OCI-M1 (cell line): ENCODE data around the gene ADAM15.
A peak's percentile ranks its signal among the peaks of the same experiment; 100 is the strongest.

Experiments used
- DNase-seq: peaks from one replicate; lab custom pipeline; 2025; lab: John Stamatoyannopoulos, UW

The ADAM15 gene

GRCh38 chr1:155086856-155087535, 35.9 kb downstream of the ADAM15 start:
- no peak for DNase-seq

GRCh38 chr1:155091071-155092051, 40.2 kb downstream of the ADAM15 start:
- peak; percentile 88 for DNase-seq

- DNase-seq = no peak
Observed at GRCh38 chr1:155092131-155092530, 41.0 kb downstream of the ADAM15 start.

GRCh38 chr1:155092641-155093040, 41.5 kb downstream of the ADAM15 start:
- DNase-seq = no peak

GRCh38 chr1:155093911-155094621, 43.0 kb downstream of the ADAM15 start:
- DNase-seq = peak; percentile 82

GRCh38 chr1:155094622-155094948, 43.5 kb downstream of the ADAM15 start:
- no peak for DNase-seq

- DNase-seq = no peak
Observed at GRCh38 chr1:155099331-155099730, 48.2 kb downstream of the ADAM15 start.

GRCh38 chr1:155103325-155103724, 52.2 kb downstream of the ADAM15 start:
- DNase-seq = no peak

GRCh38 chr1:155104605-155105534, 53.8 kb downstream of the ADAM15 start:
- DNase-seq = no peak

- no peak for DNase-seq
Observed at GRCh38 chr1:155105604-155106011, 54.5 kb downstream of the ADAM15 start.

- DNase-seq = no peak
Observed at GRCh38 chr1:155106862-155107261, 55.7 kb downstream of the ADAM15 start.

GRCh38 chr1:155107309-155108264, 56.5 kb downstream of the ADAM15 start:
- DNase-seq = no peak

GRCh38 chr1:155108296-155108695, 57.2 kb downstream of the ADAM15 start:
- no peak for DNase-seq

GRCh38 chr1:155110381-155110780, 59.3 kb downstream of the ADAM15 start:
- no peak for DNase-seq

GRCh38 chr1:155110826-155111225, 59.7 kb downstream of the ADAM15 start:
- DNase-seq = no peak
